Measurements from ENCODE around the gene ZNF823. TPM values are rescaled to one million over a fixed set of nuclear protein-coding genes. Genes with fewer than 3 reads are reported as not detected.

Gene ZNF823
- total and polyA plus RNA-seq, 4 donors: 2.4 to 6.4 (median 3.1) TPM

DNA sequence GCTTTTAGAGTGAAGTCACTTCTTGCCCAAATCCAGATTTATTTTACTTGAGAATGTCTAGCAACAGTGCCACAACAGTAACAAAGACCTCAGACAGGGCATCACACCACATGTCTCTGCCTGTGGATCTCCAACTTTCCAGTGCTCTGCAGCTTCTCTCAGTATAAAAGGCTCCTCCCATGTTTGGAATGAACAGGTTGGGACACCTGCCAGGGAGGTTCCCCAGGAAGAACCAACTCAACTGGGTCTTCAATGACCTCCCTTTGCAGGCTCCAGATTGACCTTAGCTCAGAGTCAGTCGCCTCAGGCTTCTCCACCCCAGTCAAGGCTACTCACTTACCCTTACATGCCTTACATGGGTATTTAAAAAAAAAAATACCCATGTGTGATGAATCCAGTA, 3.4 kb downstream of the ZNF823 start:
- Histone ChIP-seq H3K9ac (ENCODE audit: low read depth in 1 of 2, low read length in 2 of 2) (no peak overlapping the region), H3K4me3 (ENCODE audit: low read depth in 1 of 3, low read length in 3 of 3) (no peak overlapping the region), H3K27ac (ENCODE audit: low read depth in 1 of 2, low read length in 2 of 2) (no peak overlapping the region), H3K27me3 (ENCODE audit: control insufficient read depth in 4 of 4, insufficient read depth in 4 of 4, low read length in 3 of 4) (no peaks in the 10 kb centered on the region), H3K9me3 (ENCODE audit: control insufficient read depth in 4 of 4, low read length in 3 of 4) (peaks cover 0 to 2% (median 0%) of the 10 kb centered on the region in 4 donors), H3K4me1 (ENCODE audit: control insufficient read depth in 4 of 4, insufficient read depth in 4 of 4, low read length in 3 of 4) (peaks cover 10 to 16% (median 13%) of the 10 kb centered on the region in 4 donors), H3K36me3 (ENCODE audit: control insufficient read depth in 4 of 4, insufficient read depth in 3 of 4, low read depth in 1 of 4, low read length in 3 of 4) (peaks cover 2 to 6% (median 2%) of the 10 kb centered on the region in 4 donors)
- no peak for DNase-seq (ENCODE audit: low spot score)
- TF ChIP-seq RAD21 (IDR thresholded peaks at IDR 0.05) (no peak), NR2F2 (IDR thresholded peaks at IDR 0.05) (no peak), HNF4G (IDR thresholded peaks at IDR 0.05) (no peak), TAF1 (conservative IDR thresholded peaks at IDR 0.05) (no peak), RXRA (IDR thresholded peaks at IDR 0.05) (no peak), GABPA (IDR thresholded peaks at IDR 0.05 in 1 of 2, conservative IDR thresholded peaks at IDR 0.05 in 1 of 2) (no peak), FOXA2 (IDR thresholded peaks at IDR 0.05) (no peak), HNF4A (conservative IDR thresholded peaks at IDR 0.05) (no peak), YY1 (IDR thresholded peaks at IDR 0.05) (no peak), SP1 (IDR thresholded peaks at IDR 0.05) (no peak), JUND (IDR thresholded peaks at IDR 0.05) (no peak), FOXA1 (IDR thresholded peaks at IDR 0.05) (no peak), EGR1 (IDR thresholded peaks at IDR 0.05; ENCODE audit: low read depth in 2 of 2) (no peak)
- TF ChIP-seq, protein P1, sequence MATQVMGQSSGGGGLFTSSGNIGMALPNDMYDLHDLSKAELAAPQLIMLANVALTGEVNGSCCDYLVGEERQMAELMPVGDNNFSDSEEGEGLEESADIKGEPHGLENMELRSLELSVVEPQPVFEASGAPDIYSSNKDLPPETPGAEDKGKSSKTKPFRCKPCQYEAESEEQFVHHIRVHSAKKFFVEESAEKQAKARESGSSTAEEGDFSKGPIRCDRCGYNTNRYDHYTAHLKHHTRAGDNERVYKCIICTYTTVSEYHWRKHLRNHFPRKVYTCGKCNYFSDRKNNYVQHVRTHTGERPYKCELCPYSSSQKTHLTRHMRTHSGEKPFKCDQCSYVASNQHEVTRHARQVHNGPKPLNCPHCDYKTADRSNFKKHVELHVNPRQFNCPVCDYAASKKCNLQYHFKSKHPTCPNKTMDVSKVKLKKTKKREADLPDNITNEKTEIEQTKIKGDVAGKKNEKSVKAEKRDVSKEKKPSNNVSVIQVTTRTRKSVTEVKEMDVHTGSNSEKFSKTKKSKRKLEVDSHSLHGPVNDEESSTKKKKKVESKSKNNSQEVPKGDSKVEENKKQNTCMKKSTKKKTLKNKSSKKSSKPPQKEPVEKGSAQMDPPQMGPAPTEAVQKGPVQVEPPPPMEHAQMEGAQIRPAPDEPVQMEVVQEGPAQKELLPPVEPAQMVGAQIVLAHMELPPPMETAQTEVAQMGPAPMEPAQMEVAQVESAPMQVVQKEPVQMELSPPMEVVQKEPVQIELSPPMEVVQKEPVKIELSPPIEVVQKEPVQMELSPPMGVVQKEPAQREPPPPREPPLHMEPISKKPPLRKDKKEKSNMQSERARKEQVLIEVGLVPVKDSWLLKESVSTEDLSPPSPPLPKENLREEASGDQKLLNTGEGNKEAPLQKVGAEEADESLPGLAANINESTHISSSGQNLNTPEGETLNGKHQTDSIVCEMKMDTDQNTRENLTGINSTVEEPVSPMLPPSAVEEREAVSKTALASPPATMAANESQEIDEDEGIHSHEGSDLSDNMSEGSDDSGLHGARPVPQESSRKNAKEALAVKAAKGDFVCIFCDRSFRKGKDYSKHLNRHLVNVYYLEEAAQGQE (IDR thresholded peaks at IDR 0.05): no peak
- TF ChIP-seq, protein P2, sequence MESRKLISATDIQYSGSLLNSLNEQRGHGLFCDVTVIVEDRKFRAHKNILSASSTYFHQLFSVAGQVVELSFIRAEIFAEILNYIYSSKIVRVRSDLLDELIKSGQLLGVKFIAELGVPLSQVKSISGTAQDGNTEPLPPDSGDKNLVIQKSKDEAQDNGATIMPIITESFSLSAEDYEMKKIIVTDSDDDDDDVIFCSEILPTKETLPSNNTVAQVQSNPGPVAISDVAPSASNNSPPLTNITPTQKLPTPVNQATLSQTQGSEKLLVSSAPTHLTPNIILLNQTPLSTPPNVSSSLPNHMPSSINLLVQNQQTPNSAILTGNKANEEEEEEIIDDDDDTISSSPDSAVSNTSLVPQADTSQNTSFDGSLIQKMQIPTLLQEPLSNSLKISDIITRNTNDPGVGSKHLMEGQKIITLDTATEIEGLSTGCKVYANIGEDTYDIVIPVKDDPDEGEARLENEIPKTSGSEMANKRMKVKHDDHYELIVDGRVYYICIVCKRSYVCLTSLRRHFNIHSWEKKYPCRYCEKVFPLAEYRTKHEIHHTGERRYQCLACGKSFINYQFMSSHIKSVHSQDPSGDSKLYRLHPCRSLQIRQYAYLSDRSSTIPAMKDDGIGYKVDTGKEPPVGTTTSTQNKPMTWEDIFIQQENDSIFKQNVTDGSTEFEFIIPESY (IDR thresholded peaks at IDR 0.05): no peak
- TF ChIP-seq, protein P3, sequence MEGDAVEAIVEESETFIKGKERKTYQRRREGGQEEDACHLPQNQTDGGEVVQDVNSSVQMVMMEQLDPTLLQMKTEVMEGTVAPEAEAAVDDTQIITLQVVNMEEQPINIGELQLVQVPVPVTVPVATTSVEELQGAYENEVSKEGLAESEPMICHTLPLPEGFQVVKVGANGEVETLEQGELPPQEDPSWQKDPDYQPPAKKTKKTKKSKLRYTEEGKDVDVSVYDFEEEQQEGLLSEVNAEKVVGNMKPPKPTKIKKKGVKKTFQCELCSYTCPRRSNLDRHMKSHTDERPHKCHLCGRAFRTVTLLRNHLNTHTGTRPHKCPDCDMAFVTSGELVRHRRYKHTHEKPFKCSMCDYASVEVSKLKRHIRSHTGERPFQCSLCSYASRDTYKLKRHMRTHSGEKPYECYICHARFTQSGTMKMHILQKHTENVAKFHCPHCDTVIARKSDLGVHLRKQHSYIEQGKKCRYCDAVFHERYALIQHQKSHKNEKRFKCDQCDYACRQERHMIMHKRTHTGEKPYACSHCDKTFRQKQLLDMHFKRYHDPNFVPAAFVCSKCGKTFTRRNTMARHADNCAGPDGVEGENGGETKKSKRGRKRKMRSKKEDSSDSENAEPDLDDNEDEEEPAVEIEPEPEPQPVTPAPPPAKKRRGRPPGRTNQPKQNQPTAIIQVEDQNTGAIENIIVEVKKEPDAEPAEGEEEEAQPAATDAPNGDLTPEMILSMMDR (IDR thresholded peaks at IDR 0.05; ENCODE audit: low read depth, low read length, missing input control): no peak
- TF ChIP-seq, protein P4, sequence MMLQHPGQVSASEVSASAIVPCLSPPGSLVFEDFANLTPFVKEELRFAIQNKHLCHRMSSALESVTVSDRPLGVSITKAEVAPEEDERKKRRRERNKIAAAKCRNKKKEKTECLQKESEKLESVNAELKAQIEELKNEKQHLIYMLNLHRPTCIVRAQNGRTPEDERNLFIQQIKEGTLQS (IDR thresholded peaks at IDR 0.05): no peak
- TF ChIP-seq, protein P5, sequence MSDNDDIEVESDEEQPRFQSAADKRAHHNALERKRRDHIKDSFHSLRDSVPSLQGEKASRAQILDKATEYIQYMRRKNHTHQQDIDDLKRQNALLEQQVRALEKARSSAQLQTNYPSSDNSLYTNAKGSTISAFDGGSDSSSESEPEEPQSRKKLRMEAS (IDR thresholded peaks at IDR 0.05): no peak
- 89% methylated on average over 1 of the region's 1 CpG for WGBS
